Aorta (tissue), 5 donors: Measurements from ENCODE around the gene MYO3A. TPM values are rescaled to one million over a fixed set of nuclear protein-coding genes. Genes with fewer than 3 reads are reported as not detected.

Experiments
- ATAC-seq: fragments of 200-7000 bp; cut with Tn5 transposase; one replicate; pipeline ENCODE4 v1.9.1; 2022; ENCODE audit warnings: moderate library complexity; ENCODE audit not compliant: low FRiP score
- DNase-seq, 2 donors: peaks; one replicate each; pipeline ENCODE4 v3.0.0-alpha.2; 2020
- H3K27ac ChIP-seq, 2 donors: one replicate each; pipeline ENCODE4 v1.5.1; 2013; ENCODE audit warnings: low read length in 2 of 2, mild to moderate bottlenecking in 2 of 2, moderate library complexity in 2 of 2, control low read depth in 1 of 2, inconsistent platforms in 1 of 2, low read depth in 1 of 2
- H3K27me3 ChIP-seq, 2 donors: one replicate each; pipeline ENCODE4 v1.6.1; 2013; ENCODE audit warnings: control low read depth in 1 of 2, low read length in 1 of 2, mild to moderate bottlenecking in 1 of 2, moderate library complexity in 1 of 2; ENCODE audit not compliant: insufficient read depth in 2 of 2, control insufficient read depth in 1 of 2
- H3K36me3 ChIP-seq, 2 donors: one replicate each; pipeline ENCODE4 v1.6.1; 2013; ENCODE audit warnings: control low read depth in 1 of 2, low read length in 1 of 2, mild to moderate bottlenecking in 1 of 2; ENCODE audit not compliant: insufficient read depth in 2 of 2, control insufficient read depth in 1 of 2
- H3K4me1 ChIP-seq, 2 donors: one replicate each; pipeline ENCODE4 v1.6.1; 2013; ENCODE audit warnings: low read length in 2 of 2, control low read depth in 1 of 2, mild to moderate bottlenecking in 1 of 2, moderate library complexity in 1 of 2; ENCODE audit not compliant: insufficient read depth in 2 of 2, control insufficient read depth in 1 of 2
- H3K4me3 ChIP-seq, 2 donors: one replicate each; pipeline ENCODE4 v1.5.1; 2013; ENCODE audit warnings: low read length in 2 of 2, control low read depth in 1 of 2, mild to moderate bottlenecking in 1 of 2
- H3K9me3 ChIP-seq: one replicate; pipeline ENCODE4 v1.6.1; 2013; ENCODE audit warnings: mild to moderate bottlenecking, low read length; ENCODE audit not compliant: control insufficient read depth
- WGBS, 2 donors: extraction: QIAGEN DNeasy Blood & Tissue Kit; methylation state at CpG; one replicate each; pipeline ENCODE4 v1.1.7; 2013; 5-methylcytosine and 5-hydroxymethylcytosine counted together
- intact Hi-C, 2 donors: fragments of 100-400 bp; cut with DNase I; formaldehyde crosslinking; loops; one replicate each; pipeline versions ENCODE4 v1.14.2 to v1.15.0; 2022
- polyA plus RNA-seq, 2 donors: library from polyadenylated mRNA; stranded (reverse); fragments of 200-250 nt; gene quantifications; one replicate each; pipeline ENCODE4 v1.2.3, GENCODE V29; 2013
- total RNA-seq, 2 donors: library from RNA; stranded (reverse); fragmentation: NEBNext Ultra II Directional; extraction: Animal tissue kit (Norgen Biotek cat#: 25700); gene quantifications; one replicate each; pipeline ENCODE4 v1.2.1, GENCODE V29; 2021
- donor health status: healthy with polysubstance abuse.
- donor health status: Bipolar disorder and iron deficiency.
- donor health status: DM: no; HTN: no; CAD: no.
- donor health status: DM: no; HTN: no; CAD: no.
- donor health status: DM: yes; HTN: yes; CAD: no.

The MYO3A gene
- total and polyA plus RNA-seq, 4 donors, result 0.84 to 5.9 (median 3.5) TPM; not detected in 1

DNA sequence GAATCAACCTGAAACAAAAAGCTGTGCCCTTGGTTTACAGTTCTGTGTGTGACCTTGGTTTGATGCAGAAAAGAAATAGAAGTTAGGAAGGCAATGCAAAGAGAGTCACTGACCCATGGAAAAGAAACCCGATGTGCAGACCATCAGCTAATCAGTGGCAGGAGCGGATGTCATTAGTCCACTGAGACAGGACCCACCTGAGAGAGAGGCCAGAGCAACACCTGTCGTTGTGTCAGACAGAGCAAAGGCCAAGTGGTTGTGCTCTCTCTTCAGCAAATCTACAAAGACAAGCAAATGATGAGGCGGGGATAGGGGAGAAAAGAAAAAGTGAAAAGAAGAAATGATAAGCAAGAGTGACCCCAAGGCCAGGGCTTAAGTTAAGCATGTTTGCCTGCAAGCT is 291.3 kb downstream of the MYO3A start:
- 78 to 80% methylated on average over 4 of the region's 4 CpGs for WGBS, 2 donors
- peaks cover 3% of the 10 kb centered on the region for H3K9me3 ChIP-seq
- ATAC-seq (no peak), DNase-seq (no peak)
- H3K4me1 ChIP-seq, result no peaks in the 10 kb centered on the region
- no peak overlapping the region for H3K27ac ChIP-seq
- intact Hi-C loops, result no loop called here
- no peaks in the 10 kb centered on the region for H3K36me3 ChIP-seq
- H3K4me3 ChIP-seq, result no peak overlapping the region
- H3K27me3 ChIP-seq, result peaks cover 0 to 2% of the 10 kb centered on the region in 2 donors

DNA sequence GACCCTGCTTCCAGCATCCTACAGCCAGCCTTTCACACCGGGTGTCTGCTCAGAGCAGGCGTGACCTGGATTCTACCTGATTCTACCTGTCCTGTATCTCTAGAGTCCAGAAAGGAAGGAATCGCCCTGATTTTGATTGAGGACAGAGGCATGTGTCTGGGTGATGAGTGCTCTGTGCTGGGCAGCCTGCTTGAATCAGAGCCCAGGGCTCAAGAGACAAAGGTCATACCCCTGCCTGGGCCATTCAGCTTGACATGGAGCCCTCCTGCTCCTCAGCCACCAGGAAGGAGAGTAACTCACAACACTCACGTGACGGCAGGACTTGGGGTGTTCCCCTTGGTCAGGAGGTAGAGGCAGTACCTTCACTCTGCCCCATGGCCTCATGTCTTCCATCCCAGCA is 293.8 kb downstream of the MYO3A start:
- no peaks in the 10 kb centered on the region for H3K27me3 ChIP-seq
- ATAC-seq, result no peak
- H3K9me3 ChIP-seq, result no peaks in the 10 kb centered on the region
- H3K4me3 ChIP-seq, result no peak overlapping the region
- DNase-seq, result no peak
- H3K27ac ChIP-seq, result no peak overlapping the region
- 85 to 88% methylated on average over 5 of the region's 5 CpGs for WGBS, 2 donors
- H3K4me1 ChIP-seq, result no peaks in the 10 kb centered on the region
- intact Hi-C loops, result no loop called here
- H3K36me3 ChIP-seq, result no peaks in the 10 kb centered on the region

DNA sequence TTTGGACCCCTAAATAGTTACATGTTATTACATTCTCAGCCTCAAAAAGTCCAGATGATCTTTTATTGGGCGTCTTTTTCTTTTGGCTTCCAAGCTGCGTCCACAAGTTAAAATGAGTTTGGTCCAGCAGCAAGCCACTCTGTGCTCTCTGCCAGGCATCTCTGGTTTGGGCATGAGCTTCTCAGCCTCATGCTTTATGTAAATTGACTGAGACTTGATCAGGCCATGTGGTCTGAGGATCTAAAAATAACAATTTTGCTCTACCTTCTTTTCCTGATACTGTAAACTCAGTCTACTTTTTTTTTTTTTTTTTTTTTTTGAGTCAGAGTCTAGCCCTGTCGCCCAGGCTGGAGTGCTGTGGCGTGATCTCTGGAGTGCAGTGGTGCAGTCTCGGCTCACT is 298.1 kb downstream of the MYO3A start:
- ATAC-seq (no peak), DNase-seq (no peak)
- Histone ChIP-seq H3K27ac (no peak overlapping the region), H3K4me3 (no peak overlapping the region), H3K9me3 (no peaks in the 10 kb centered on the region), H3K4me1 (no peaks in the 10 kb centered on the region), H3K36me3 (no peaks in the 10 kb centered on the region), H3K27me3 (no peaks in the 10 kb centered on the region)
- intact Hi-C loops, result no loop called here
- 79 to 81% methylated on average over 5 of the region's 5 CpGs for WGBS, 2 donors

DNA sequence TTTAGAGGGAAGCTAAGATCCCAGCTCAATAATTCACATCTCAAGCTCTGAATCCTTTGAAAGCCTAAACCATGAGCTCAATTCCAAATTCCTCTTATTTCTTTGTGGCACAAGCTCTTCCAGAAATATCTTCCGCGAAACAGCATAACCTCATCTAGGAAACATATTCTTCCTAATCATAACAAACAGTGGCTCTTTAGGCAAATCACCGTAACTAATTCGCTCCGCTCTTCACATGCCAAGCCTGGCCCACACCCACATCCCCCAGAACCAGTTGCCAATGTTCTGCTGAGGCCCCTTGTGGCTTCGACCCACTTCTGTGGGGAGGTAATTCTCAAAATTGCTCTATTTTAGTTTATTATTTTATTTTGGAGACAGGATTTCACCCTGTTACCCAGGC is 301.7 kb downstream of the MYO3A start:
- no peak overlapping the region for H3K4me3 ChIP-seq
- 86 to 87% methylated on average over 6 of the region's 6 CpGs for WGBS, 2 donors
- no peak overlapping the region for H3K27ac ChIP-seq
- intact Hi-C loops, result no loop called here
- no peaks in the 10 kb centered on the region for H3K9me3 ChIP-seq
- H3K27me3 ChIP-seq, result no peaks in the 10 kb centered on the region
- no peak for ATAC-seq
- no peak for DNase-seq
- H3K36me3 ChIP-seq, result no peaks in the 10 kb centered on the region
- H3K4me1 ChIP-seq, result no peaks in the 10 kb centered on the region

DNA sequence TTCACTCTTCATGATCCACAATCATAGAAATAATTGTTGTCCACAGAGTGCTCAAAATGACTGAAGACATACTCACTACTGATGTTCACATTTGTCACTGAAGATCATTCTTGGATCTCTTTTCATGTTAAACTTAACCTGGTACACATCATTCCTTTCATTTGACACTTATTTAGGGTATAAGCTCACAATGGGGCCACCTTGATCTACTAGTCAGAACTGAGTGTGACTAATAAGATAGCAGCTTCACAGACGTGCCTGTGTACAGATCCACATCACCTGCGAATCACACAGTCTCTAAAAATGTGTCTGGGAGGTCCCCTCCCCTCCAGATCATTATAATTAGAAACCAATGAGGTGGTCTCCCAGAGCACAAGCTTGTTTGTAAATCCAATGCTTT is 304.3 kb downstream of the MYO3A start:
- no peak for DNase-seq
- no peaks in the 10 kb centered on the region for H3K27me3 ChIP-seq
- 46 to 48% methylated on average over 2 of the region's 2 CpGs for WGBS, 2 donors
- H3K27ac ChIP-seq, result no peak overlapping the region
- peaks cover 1% of the 10 kb centered on the region for H3K9me3 ChIP-seq
- no peak for ATAC-seq
- H3K4me1 ChIP-seq, result no peaks in the 10 kb centered on the region
- intact Hi-C loops, result no loop called here
- H3K4me3 ChIP-seq, result no peak overlapping the region
- H3K36me3 ChIP-seq, result no peaks in the 10 kb centered on the region

DNA sequence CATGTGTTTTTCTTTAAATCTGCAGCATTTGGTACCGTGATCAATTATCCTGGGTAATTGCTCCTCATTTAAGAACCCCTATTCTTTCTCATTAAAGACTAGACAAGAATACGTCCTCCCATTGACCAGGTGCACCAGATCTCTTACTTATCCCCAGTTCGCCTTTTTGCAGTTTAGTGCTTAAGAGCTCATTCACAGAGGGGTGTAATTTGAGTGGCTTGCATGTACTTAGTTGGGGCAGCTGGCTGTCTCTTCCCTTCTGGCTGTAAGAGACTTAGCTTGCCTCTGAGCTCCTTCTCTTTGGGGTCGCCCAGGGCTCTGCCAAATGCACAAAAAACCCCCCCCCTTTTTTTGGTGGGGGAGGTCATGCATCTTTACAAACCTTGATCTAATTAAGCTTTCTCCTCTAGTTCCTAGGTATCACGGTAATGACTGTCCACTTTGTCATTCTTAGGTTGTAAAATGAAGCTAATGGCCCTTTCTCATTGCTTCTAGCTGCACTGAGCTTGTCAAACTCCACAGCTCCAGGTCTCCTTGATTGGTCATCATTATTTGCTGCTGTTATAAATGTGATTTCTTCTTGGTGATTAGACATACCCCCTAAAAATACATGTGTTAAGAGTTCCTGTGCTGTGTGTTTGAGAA is 308.8 kb downstream of the MYO3A start:
- Histone ChIP-seq H3K27me3 (no peaks in the 10 kb centered on the region), H3K4me1 (no peaks in the 10 kb centered on the region), H3K36me3 (no peaks in the 10 kb centered on the region), H3K9me3 (peaks cover 1% of the 10 kb centered on the region), H3K4me3 (no peak overlapping the region), H3K27ac (no peak overlapping the region)
- 16 to 19% methylated on average over 5 of the region's 5 CpGs for WGBS, 2 donors
- intact Hi-C loops, result no loop called here
- ATAC-seq (no peak), DNase-seq (no peak)

DNA sequence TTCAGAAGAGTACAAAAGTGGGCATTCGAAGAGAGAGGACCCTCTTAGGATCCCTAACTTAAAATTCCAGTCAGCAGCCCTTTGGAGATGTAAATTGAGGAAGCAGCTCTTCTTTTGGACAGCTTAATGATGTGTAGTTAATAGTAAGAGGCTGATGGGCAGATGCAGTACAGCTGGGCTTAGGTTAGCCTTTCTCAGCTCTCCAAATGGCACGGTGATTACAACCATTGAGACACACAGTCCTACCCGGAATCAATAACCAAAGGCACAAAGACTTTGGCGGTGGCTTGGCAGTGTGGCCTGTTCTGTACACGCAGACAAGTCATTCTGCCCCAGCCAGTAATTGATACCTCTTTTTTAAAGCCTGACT is 309.3 kb downstream of the MYO3A start:
- Histone ChIP-seq H3K36me3 (no peaks in the 10 kb centered on the region), H3K9me3 (peaks cover 1% of the 10 kb centered on the region), H3K4me1 (no peaks in the 10 kb centered on the region), H3K4me3 (no peak overlapping the region), H3K27ac (no peak overlapping the region), H3K27me3 (no peaks in the 10 kb centered on the region)
- ATAC-seq (no peak), DNase-seq (no peak)
- intact Hi-C loops, result no loop called here
- WGBS, 2 donors, result 61% methylated on average over 5 of the region's 5 CpGs

DNA sequence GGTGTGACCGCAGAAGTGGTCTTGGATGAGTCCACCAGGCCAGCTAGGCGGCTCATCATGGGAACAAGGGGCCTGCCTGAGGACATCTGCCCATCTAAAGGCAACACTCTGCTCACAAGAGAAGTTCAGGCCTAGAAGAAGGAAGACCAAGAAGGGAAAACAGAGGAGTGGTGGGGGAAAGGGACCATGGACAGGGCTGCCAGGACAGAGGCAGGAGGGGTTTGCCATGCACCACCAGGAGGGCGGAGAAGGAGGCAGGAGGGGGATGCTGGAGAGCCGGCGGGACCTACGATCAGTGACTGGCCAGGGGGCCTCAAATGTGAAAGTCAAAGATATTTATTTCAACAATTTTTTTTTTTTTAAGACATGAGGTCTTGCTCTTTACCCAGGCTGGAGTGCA is 315.7 kb downstream of the MYO3A start:
- DNase-seq (no peak), ATAC-seq (no peak)
- Histone ChIP-seq H3K9me3 (peaks cover 1% of the 10 kb centered on the region), H3K4me1 (no peaks in the 10 kb centered on the region), H3K27me3 (no peaks in the 10 kb centered on the region), H3K27ac (no peak overlapping the region), H3K4me3 (no peak overlapping the region), H3K36me3 (no peaks in the 10 kb centered on the region)
- intact Hi-C loops, result no loop called here
- 83 to 93% methylated on average over 6 of the region's 6 CpGs for WGBS, 2 donors

DNA sequence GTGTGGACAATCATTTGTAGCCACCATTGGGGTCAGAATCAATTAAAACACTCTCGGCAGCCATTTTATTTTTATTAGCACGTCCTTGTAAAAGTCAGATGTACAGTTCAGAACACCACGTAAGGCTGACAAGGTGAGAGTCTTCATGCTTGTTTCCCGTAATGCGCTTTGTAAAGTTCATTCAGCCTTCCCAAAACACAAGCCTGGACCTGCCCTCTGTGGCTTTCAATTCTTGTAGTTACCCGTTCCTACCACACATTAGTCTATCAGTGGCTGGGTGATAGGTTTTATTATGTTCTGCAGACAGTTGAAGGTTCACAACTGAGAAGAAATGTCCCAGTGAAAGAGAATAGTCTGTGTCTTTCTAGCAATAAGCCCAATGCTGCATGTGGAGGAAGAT is 317.9 kb downstream of the MYO3A start:
- Histone ChIP-seq H3K36me3 (no peaks in the 10 kb centered on the region), H3K4me1 (no peaks in the 10 kb centered on the region), H3K27me3 (peaks cover 0 to 2% of the 10 kb centered on the region in 2 donors), H3K27ac (no peak overlapping the region), H3K9me3 (peaks cover 1% of the 10 kb centered on the region), H3K4me3 (no peak overlapping the region)
- intact Hi-C loops, result no loop called here
- WGBS, 2 donors, result 90 to 92% methylated on average over 6 of the region's 6 CpGs
- ATAC-seq (no peak), DNase-seq (no peak)
